Sigmoid colon (tissue), 4 donors: ENCODE results near the gene GLRA1.

Experiments used
- EP300 ChIP-seq, 4 donors: sonication (generic); formaldehyde crosslinking; IDR thresholded peaks; one replicate each; pipeline ENCODE4 v1.6.1; 2017; ENCODE audit warnings: antibody characterized with exemption in 4 of 4
- POLR2A ChIP-seq, 2 donors: fragments of 450-650 bp; IDR thresholded peaks; one replicate each; pipeline ENCODE4 v1.6.1; 2016; ENCODE audit warnings: antibody characterized with exemption in 2 of 2, mild to moderate bottlenecking in 2 of 2, moderate library complexity in 2 of 2
- POLR2AphosphoS5 ChIP-seq, 4 donors: sonication (generic); formaldehyde crosslinking; IDR thresholded peaks; one replicate each; pipeline ENCODE4 v1.6.1; 2017; ENCODE audit warnings: antibody characterized with exemption in 4 of 4
- TF ChIP-seq, protein P1 (sequence below), 4 experiments: fragments of 450-650 bp in 3 of 4; fragments of 200-600 bp in 1 of 4; IDR thresholded peaks; one replicate each; pipeline ENCODE4 v1.5.1; 2016 to 2019; ENCODE audit warnings: antibody characterized with exemption in 4 of 4, mild to moderate bottlenecking in 3 of 4, moderate library complexity in 2 of 4

DNA sequence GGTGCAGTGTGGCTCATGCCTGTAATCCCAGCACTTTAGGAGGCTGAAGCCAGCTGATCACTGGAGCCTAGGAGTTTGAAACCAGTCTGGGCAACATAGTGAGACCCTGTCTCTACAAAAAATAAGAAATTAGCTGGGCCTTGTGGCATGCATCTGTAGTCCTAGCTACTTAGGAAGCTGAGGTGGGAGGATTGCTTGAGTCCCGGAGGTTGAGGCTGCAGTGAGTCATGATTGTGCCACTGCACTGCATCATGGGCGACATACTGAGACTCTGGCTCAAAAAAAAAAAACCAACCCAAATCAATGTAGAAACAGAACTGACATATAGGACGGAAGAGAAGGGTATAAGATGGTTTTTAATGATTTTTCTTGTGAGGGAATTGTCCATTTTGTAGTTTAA lies 125.2 kb downstream of the GLRA1 start:
- TF ChIP-seq, protein P1, sequence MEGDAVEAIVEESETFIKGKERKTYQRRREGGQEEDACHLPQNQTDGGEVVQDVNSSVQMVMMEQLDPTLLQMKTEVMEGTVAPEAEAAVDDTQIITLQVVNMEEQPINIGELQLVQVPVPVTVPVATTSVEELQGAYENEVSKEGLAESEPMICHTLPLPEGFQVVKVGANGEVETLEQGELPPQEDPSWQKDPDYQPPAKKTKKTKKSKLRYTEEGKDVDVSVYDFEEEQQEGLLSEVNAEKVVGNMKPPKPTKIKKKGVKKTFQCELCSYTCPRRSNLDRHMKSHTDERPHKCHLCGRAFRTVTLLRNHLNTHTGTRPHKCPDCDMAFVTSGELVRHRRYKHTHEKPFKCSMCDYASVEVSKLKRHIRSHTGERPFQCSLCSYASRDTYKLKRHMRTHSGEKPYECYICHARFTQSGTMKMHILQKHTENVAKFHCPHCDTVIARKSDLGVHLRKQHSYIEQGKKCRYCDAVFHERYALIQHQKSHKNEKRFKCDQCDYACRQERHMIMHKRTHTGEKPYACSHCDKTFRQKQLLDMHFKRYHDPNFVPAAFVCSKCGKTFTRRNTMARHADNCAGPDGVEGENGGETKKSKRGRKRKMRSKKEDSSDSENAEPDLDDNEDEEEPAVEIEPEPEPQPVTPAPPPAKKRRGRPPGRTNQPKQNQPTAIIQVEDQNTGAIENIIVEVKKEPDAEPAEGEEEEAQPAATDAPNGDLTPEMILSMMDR (IDR thresholded peaks at IDR 0.05): no peak
- TF ChIP-seq POLR2A (IDR thresholded peaks at IDR 0.05) (no peak), EP300 (IDR thresholded peaks at IDR 0.05) (no peak), POLR2AphosphoS5 (IDR thresholded peaks at IDR 0.05) (no peak)
